Mesenchymal stem cell (in vitro differentiated cells and primary cell): Measurements from ENCODE around the gene AVP.

Source experiments
- DNase-seq: peaks from one replicate; pipeline ENCODE4 v3.0.0-alpha.2; 2013
- H2AFZ ChIP-seq: one replicate; pipeline ENCODE4 v1.6.1; 2013; ENCODE audit warnings: low read depth, mild to moderate bottlenecking, control low read depth, inconsistent platforms, low read length, moderate library complexity
- H2AK5ac ChIP-seq: 2 replicates; pipeline ENCODE4 v1.6.1; 2013; ENCODE audit warnings: low read length, moderate library complexity, mild to moderate bottlenecking, inconsistent platforms; ENCODE audit not compliant: severe bottlenecking
- H2BK120ac ChIP-seq: one replicate; pipeline ENCODE4 v1.6.1; 2013; ENCODE audit warnings: low read depth, mild to moderate bottlenecking, inconsistent platforms, low read length, moderate library complexity
- H2BK12ac ChIP-seq, 2 experiments: one replicate each; pipeline ENCODE4 v1.6.1; 2013; ENCODE audit warnings: inconsistent platforms in 2 of 2, low read length in 2 of 2, mild to moderate bottlenecking in 2 of 2, moderate library complexity in 2 of 2, control low read depth in 1 of 2
- H2BK15ac ChIP-seq: one replicate; pipeline ENCODE4 v1.6.1; 2013; ENCODE audit warnings: mild to moderate bottlenecking, low read depth, inconsistent platforms; ENCODE audit not compliant: poor library complexity, severe bottlenecking
- H2BK5ac ChIP-seq: 2 replicates; pipeline ENCODE4 v1.6.1; 2013; ENCODE audit warnings: low read depth, mild to moderate bottlenecking, low read length, control low read depth, inconsistent platforms; ENCODE audit not compliant: poor library complexity, severe bottlenecking
- H3K14ac ChIP-seq, 2 experiments: one replicate each; pipeline ENCODE4 v1.6.1; 2013; ENCODE audit warnings: inconsistent platforms in 2 of 2, low read length in 2 of 2, control low read depth in 1 of 2, mild to moderate bottlenecking in 1 of 2, moderate library complexity in 1 of 2
- H3K18ac ChIP-seq, 2 experiments: one replicate each; pipeline ENCODE4 v1.6.1; 2013; ENCODE audit warnings: inconsistent platforms in 2 of 2, low read length in 2 of 2, control low read depth in 1 of 2, low read depth in 1 of 2, mild to moderate bottlenecking in 1 of 2
- H3K23ac ChIP-seq, 2 experiments: one replicate each; pipeline ENCODE4 v1.6.1; 2013; ENCODE audit warnings: inconsistent platforms in 2 of 2, low read length in 2 of 2, mild to moderate bottlenecking in 2 of 2, moderate library complexity in 2 of 2, control low read depth in 1 of 2
- H3K27ac ChIP-seq: 2 replicates; pipeline ENCODE4 v1.5.1; 2013; ENCODE audit warnings: mild to moderate bottlenecking, moderate library complexity, low read length, control low read depth, inconsistent platforms; ENCODE audit not compliant: poor library complexity, severe bottlenecking
- H3K27me3 ChIP-seq, 2 experiments: 2 replicates each; pipeline versions ENCODE4 v1.6.1 to v1.7.0; 2013; ENCODE audit warnings: low read length in 2 of 2, mild to moderate bottlenecking in 2 of 2, moderate library complexity in 2 of 2, control low read depth in 1 of 2, inconsistent platforms in 1 of 2; ENCODE audit not compliant: control insufficient read depth in 1 of 2, insufficient read depth in 1 of 2
- H3K36me3 ChIP-seq, 2 experiments: 2 replicates each; pipeline versions ENCODE4 v1.6.1 to v1.7.0; 2013; ENCODE audit warnings: low read length in 2 of 2, control low read depth in 1 of 2, inconsistent platforms in 1 of 2, low read depth in 1 of 2, mild to moderate bottlenecking in 1 of 2; ENCODE audit not compliant: insufficient read depth in 2 of 2, control insufficient read depth in 1 of 2
- H3K4ac ChIP-seq, 2 experiments: one replicate each; pipeline ENCODE4 v1.6.1; 2013; ENCODE audit warnings: inconsistent platforms in 2 of 2, low read length in 2 of 2, mild to moderate bottlenecking in 2 of 2, moderate library complexity in 2 of 2, control low read depth in 1 of 2, low read depth in 1 of 2
- H3K4me1 ChIP-seq: 2 replicates; pipeline ENCODE4 v1.6.1; 2013; ENCODE audit warnings: low read depth, low read length, control low read depth; ENCODE audit not compliant: control insufficient read depth, insufficient read depth
- H3K4me2 ChIP-seq: 2 replicates; pipeline ENCODE4 v1.6.1; 2013; ENCODE audit warnings: low read length, mild to moderate bottlenecking, inconsistent platforms; ENCODE audit not compliant: poor library complexity, severe bottlenecking
- H3K4me3 ChIP-seq, 2 experiments: 2 replicates each; pipeline versions ENCODE4 v1.5.1 to v1.7.0; 2013; ENCODE audit warnings: low read length in 2 of 2, mild to moderate bottlenecking in 2 of 2, control low read depth in 1 of 2, low read depth in 1 of 2; ENCODE audit not compliant: insufficient read depth in 1 of 2
- H3K79me1 ChIP-seq: replicated peaks from 2 replicates; pipeline ENCODE4 v1.6.1; 2013; ENCODE audit warnings: mild to moderate bottlenecking, control low read depth, low read length, inconsistent platforms; ENCODE audit not compliant: poor library complexity, severe bottlenecking
- H3K9ac ChIP-seq: 2 replicates; pipeline ENCODE4 v1.7.0; 2013; ENCODE audit warnings: mild to moderate bottlenecking, low read length, moderate library complexity
- H3K9me3 ChIP-seq: 2 replicates; pipeline ENCODE4 v1.7.0; 2013; ENCODE audit warnings: mild to moderate bottlenecking, low read length; ENCODE audit not compliant: control insufficient read depth
- H4K8ac ChIP-seq: one replicate; pipeline ENCODE4 v1.6.1; 2013; ENCODE audit warnings: inconsistent platforms, mild to moderate bottlenecking, low read length, moderate library complexity
- H4K91ac ChIP-seq: one replicate; pipeline ENCODE4 v1.6.1; 2013; ENCODE audit warnings: mild to moderate bottlenecking, low read length, inconsistent platforms
- WGBS: methylation state at CpG from one replicate; pipeline ENCODE4 v1.1.7; 2013; ENCODE audit warnings: mixed read lengths; 5-methylcytosine and 5-hydroxymethylcytosine counted together

The AVP gene

GRCh38 chr20:3032624-3033023 is 51.9 kb downstream of the AVP start:
- Histone ChIP-seq H3K4me1 (no peaks in the 10 kb centered on the region), H3K9ac (no peak overlapping the region), H3K14ac (no peak overlapping the region), H2AFZ (no peak overlapping the region), H3K27me3 (no peaks in the 10 kb centered on the region), H3K27ac (no peak overlapping the region), H3K18ac (no peak overlapping the region), H2BK5ac (no peak overlapping the region), H4K91ac (no peak overlapping the region), H3K9me3 (no peaks in the 10 kb centered on the region), H2BK12ac (no peak overlapping the region), H3K4me2 (no peak overlapping the region), H3K4me3 (no peak overlapping the region), H4K8ac (no peak overlapping the region), H2AK5ac (no peak overlapping the region), H3K23ac (no peak overlapping the region), H3K36me3 (peaks cover 53 to 80% of the 10 kb centered on the region in 2 experiments), H3K79me1 (peaks cover 3% of the 10 kb centered on the region), H3K4ac (no peak overlapping the region), H2BK120ac (no peak overlapping the region), H2BK15ac (no peak overlapping the region)
- no peak for DNase-seq
- 97% methylated on average over 8 of the region's 8 CpGs for WGBS
